H1 (cell line): ENCODE measurements around the gene FAM219A. TPM values are rescaled to one million over a fixed set of nuclear protein-coding genes. Genes with fewer than 3 reads are reported as not detected.

Experiments used
- EZH2 ChIP-seq: fragments of 200-600 bp; sonication (generic); IDR thresholded peaks from 2 replicates; pipeline ENCODE4 v1.7.1; 2012; ENCODE audit warnings: low read depth, mild to moderate bottlenecking, moderate library complexity, low read length, inconsistent platforms; ENCODE audit not compliant: severe bottlenecking
- polyA plus RNA-seq, 7 experiments: library from polyadenylated mRNA; depleted of rRNA in 3 of 7; stranded (reverse) in 5 of 7; unstranded in 2 of 7; fragments of >200 nt in 5 of 7; fragments of 200-250 nt in 2 of 7; gene quantifications; 1 replicate in 5 of 7; 2 replicates in 1 of 7; 4 replicates in 1 of 7; pipeline versions ENCODE4 v1.2.1 to v1.2.3, GENCODE V29; 2011 to 2013; ENCODE audit warnings: missing spikeins in 2 of 7, mixed read lengths in 2 of 7
- total RNA-seq: library from RNA; stranded (reverse); fragmentation: NEBNext Ultra II Directional; extraction: Animal tissue kit (Norgen Biotek cat#: 25700); gene quantifications from 2 replicates; pipeline ENCODE4 v1.2.1, GENCODE V29; 2021

Gene FAM219A
- total and polyA plus RNA-seq, 2 of the 8 experiments (the other 6 are each of a cell fraction or from before 2014, with no cell fraction given), result 7.7 to 10.4 TPM

DNA sequence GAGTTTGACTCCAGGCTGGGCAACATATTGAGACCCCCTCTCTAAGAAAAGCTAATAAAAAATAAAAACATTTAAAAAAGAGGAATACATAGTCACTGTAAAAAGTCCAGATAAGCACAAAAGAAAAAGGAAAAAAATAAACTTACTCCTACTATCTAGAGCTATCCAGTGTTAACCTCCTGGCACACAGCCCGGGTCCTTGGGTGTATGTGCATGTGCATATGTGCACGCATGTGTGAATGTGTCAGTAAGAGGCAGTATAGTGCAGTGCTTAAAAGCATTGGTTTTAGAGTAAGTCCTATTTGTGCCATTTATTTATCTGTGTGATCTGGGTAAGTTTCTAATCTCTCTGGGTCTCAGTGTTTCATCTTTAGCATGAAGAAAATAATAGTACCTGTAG is 26.7 kb downstream of the FAM219A start (continued):
- no peak for TF ChIP-seq EZH2
